ENCODE data around the gene SYT15B.
"Not testable (repeated sequence)": the region's sequence is repeated elsewhere in the genome, so short reads cannot be mapped to it uniquely, and the experiment has no call there.

DNA sequence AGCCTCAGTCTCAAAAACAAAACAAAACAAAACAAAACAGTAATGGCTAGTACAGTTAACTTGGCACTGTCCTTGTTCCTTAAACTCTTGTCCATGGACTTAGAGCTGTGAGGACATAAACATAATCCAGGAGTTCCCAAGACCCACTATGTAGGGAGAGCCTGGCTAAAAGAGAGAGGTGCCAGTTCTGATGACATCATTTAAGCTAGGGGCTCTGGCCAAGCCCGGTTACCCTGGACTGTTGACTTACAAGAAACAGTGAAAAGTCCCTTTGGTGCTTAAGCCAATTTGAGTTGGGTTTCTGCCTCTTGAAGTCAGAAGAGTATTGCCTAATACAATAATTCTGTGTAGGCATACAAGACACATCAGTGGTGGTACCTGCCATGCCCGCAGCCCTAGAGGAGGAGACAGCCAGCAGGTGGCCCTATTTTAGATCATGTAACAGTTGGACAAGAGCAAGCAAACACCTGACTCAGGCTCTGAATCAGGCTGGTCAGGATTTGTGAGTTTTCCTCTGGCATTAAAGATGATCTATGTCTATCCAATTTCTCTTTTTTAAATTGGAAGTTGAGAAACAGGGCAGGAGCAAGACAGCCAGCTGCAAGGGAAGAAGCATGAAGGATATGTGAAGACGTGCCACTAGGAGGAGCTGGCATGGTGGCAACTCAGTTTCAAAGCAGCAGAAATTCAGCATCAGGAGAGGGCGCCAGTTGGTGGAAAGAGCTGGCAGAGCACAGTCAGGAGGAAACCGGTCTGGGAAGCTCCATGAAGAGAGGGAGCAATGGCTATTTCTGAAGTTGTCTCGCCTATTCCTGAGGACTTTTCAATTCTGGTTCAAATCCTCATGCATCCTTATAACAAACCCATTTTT lies 12.2 kb upstream of the SYT15B start:
- TF ChIP-seq ZNF274 (IDR thresholded peaks at IDR 0.05; ENCODE audit: low read depth, low read length); YY1 (IDR thresholded peaks at IDR 0.05; ENCODE audit: insufficient read depth, insufficient read length): not testable (repeated sequence)
